KMS-11 (cell line): ENCODE measurements around the gene CIT.

Experiments
- H2AFZ ChIP-seq: fragments of 200-600 bp; sonication (generic); 2 replicates; pipeline ENCODE4 v1.6.1; 2016; ENCODE audit warnings: antibody characterized with exemption, mixed run types, low read depth
- H3K27ac ChIP-seq: fragments of 200-600 bp; sonication (generic); 2 replicates; pipeline ENCODE4 v1.6.1; 2016; ENCODE audit warnings: mild to moderate bottlenecking, mixed run types
- H3K27me3 ChIP-seq: fragments of 200-600 bp; sonication (generic); 2 replicates; pipeline ENCODE4 v1.6.1; 2017; ENCODE audit warnings: mild to moderate bottlenecking, low read depth, mixed run types, moderate library complexity; ENCODE audit not compliant: insufficient read depth
- H3K36me3 ChIP-seq: fragments of 200-600 bp; sonication (generic); 2 replicates; pipeline ENCODE4 v1.6.1; 2017; ENCODE audit warnings: mild to moderate bottlenecking, mixed run types; ENCODE audit not compliant: insufficient read depth
- H3K4me1 ChIP-seq: fragments of 200-600 bp; sonication (generic); 2 replicates; pipeline ENCODE4 v1.6.1; 2016; ENCODE audit warnings: mild to moderate bottlenecking, low read depth, mixed run types; ENCODE audit not compliant: poor library complexity, severe bottlenecking
- H3K4me2 ChIP-seq: fragments of 200-600 bp; sonication (generic); 2 replicates; pipeline ENCODE4 v1.7.0; 2016; ENCODE audit warnings: mild to moderate bottlenecking, mixed run types
- H3K4me3 ChIP-seq: fragments of 200-600 bp; sonication (generic); IDR thresholded peaks from 2 replicates; pipeline ENCODE4 v1.6.1; 2017; ENCODE audit warnings: low read depth, low read length, mixed read lengths; ENCODE audit not compliant: insufficient read depth
- H3K79me2 ChIP-seq: fragments of 200-600 bp; sonication (generic); 2 replicates; pipeline ENCODE4 v1.6.1; 2016; ENCODE audit warnings: low read depth, mixed run types; ENCODE audit not compliant: insufficient read depth
- H3K9ac ChIP-seq: fragments of 200-600 bp; sonication (generic); 2 replicates; pipeline ENCODE4 v1.6.1; 2016; ENCODE audit warnings: mild to moderate bottlenecking, mixed run types
- H4K20me1 ChIP-seq: fragments of 200-600 bp; sonication (generic); 2 replicates; pipeline ENCODE4 v1.6.1; 2016; ENCODE audit warnings: mild to moderate bottlenecking, mixed run types; ENCODE audit not compliant: insufficient read depth
- CTCF ChIP-seq: fragments of 200-600 bp; sonication (generic); conservative IDR thresholded peaks from 2 replicates; pipeline ENCODE4 v1.6.1; 2017; ENCODE audit warnings: low read depth, mild to moderate bottlenecking, antibody characterized with exemption, low read length, moderate library complexity, mixed read lengths

CIT gene

GRCh38 chr12:119876761-119877638, at the start of gene CIT:
TSS of gene CIT (minus strand) at chr12:119877320. CDS start at chr12:119876168, 1,152 bp downstream.
- H3K27ac ChIP-seq = no peak within 1 kb of the TSS

GRCh38 chr12:119925269-119925668, 48.1 kb upstream of the CIT start:
- no peak overlapping the region for H3K4me2 ChIP-seq
- H3K27me3 ChIP-seq = no peaks in the 10 kb centered on the region
- H2AFZ ChIP-seq = no peak overlapping the region
- no peaks in the 10 kb centered on the region for H3K36me3 ChIP-seq
- no peaks in the 10 kb centered on the region for H4K20me1 ChIP-seq
- H3K9ac ChIP-seq = no peak overlapping the region
- no peaks in the 10 kb centered on the region for H3K4me1 ChIP-seq
- H3K27ac ChIP-seq = no peak overlapping the region
- H3K79me2 ChIP-seq = no peaks in the 10 kb centered on the region
- no peak for TF ChIP-seq CTCF
- H3K4me3 ChIP-seq = no peak overlapping the region

More at GRCh38 chr12:119876761-119877638, at the start of gene CIT:
- Histone ChIP-seq H4K20me1 (no peaks in the 10 kb centered on the region), H3K79me2 (no peaks in the 10 kb centered on the region), H3K4me1 (peaks cover 5% of the 10 kb centered on the region), H3K4me3 (no peak within 1 kb of the TSS), H3K9ac (peak within 1 kb of the TSS; percentile 57; the same call in 1 of the 2 replicates), H3K27me3 (no peaks in the 10 kb centered on the region), H3K4me2 (peak within 1 kb of the TSS; percentile 67), H2AFZ (peak within 1 kb of the TSS; percentile 82), H3K36me3 (no peaks in the 10 kb centered on the region)
- no peak for TF ChIP-seq CTCF

- Histone ChIP-seq H3K4me2 (no peak overlapping the region), H3K4me1 (no peaks in the 10 kb centered on the region), H2AFZ (no peak overlapping the region), H3K36me3 (no peaks in the 10 kb centered on the region), H4K20me1 (no peaks in the 10 kb centered on the region), H3K79me2 (no peaks in the 10 kb centered on the region), H3K9ac (no peak overlapping the region), H3K27ac (no peak overlapping the region), H3K27me3 (no peaks in the 10 kb centered on the region), H3K4me3 (no peak overlapping the region)
- TF ChIP-seq CTCF = no peak
Measured at GRCh38 chr12:119920064-119920463, 42.9 kb upstream of the CIT start.

- Histone ChIP-seq H3K9ac (no peak overlapping the region), H3K79me2 (no peaks in the 10 kb centered on the region), H3K27ac (no peak overlapping the region), H3K27me3 (no peaks in the 10 kb centered on the region), H3K36me3 (no peaks in the 10 kb centered on the region), H3K4me1 (no peaks in the 10 kb centered on the region), H3K4me2 (no peak overlapping the region), H4K20me1 (no peaks in the 10 kb centered on the region), H3K4me3 (no peak overlapping the region), H2AFZ (no peak overlapping the region)
- TF ChIP-seq CTCF = no peak
Measured at GRCh38 chr12:119915894-119916510, 38.9 kb upstream of the CIT start.
